ENCODE measurements around the gene FANCI. TPM values are rescaled to one million over a fixed set of nuclear protein-coding genes. Genes with fewer than 3 reads are reported as not detected.

FANCI gene
- total RNA-seq (ENCODE audit: low replicate concordance): 125 and 133 TPM in 2 replicates

GRCh38 chr15:89243691-89244573 lies at the start of gene FANCI:
TSS of gene FANCI (plus strand) at chr15:89243979. CDS start at chr15:89247648, 3,669 bp downstream.
- peaks cover under 1% of the 10 kb centered on the region for H3K9me3 Mint-ChIP-seq

GRCh38 chr15:89194608-89195007 lies 49.2 kb upstream of the FANCI start:
- no peak overlapping the region for H3K9ac ChIP-seq
- H3K4me2 ChIP-seq: no peak overlapping the region
- no peak overlapping the region for H2AFZ ChIP-seq (replicated peaks)
- H3K4me3 ChIP-seq: no peak overlapping the region
- no peaks in the 10 kb centered on the region for H3K27me3 ChIP-seq
- H3K4me1 ChIP-seq: peaks cover 37% of the 10 kb centered on the region
- Mint-ChIP-seq H3K4me1 (peaks cover 37% of the 10 kb centered on the region), H3K27ac (no peak overlapping the region), H3K27me3 (ENCODE audit: insufficient read depth, low read depth) (peaks cover 2% of the 10 kb centered on the region), H3K36me3 (peaks cover 17% of the 10 kb centered on the region), H3K4me3 (no peak overlapping the region), H3K9me3 (no peaks in the 10 kb centered on the region)
- H3F3A ChIP-seq (ENCODE audit: low read depth): peaks cover 28% of the 10 kb centered on the region
- H4K20me1 ChIP-seq (ENCODE audit: low read depth): peaks cover 4% of the 10 kb centered on the region
- no peaks in the 10 kb centered on the region for H3K9me3 ChIP-seq (ENCODE audit: low read depth)
- H3K79me2 ChIP-seq (ENCODE audit: low read depth): no peaks in the 10 kb centered on the region
- no peaks in the 10 kb centered on the region for H3K36me3 ChIP-seq
- TF ChIP-seq CTCF (IDR thresholded peaks at IDR 0.05): no peak
- no peak for TF ChIP-seq EZH2 (IDR thresholded peaks at IDR 0.05)
- TF ChIP-seq EZH2phosphoT487 (IDR thresholded peaks at IDR 0.05): no peak
- DNase-seq (ENCODE audit: low spot score): no peak
- H3K27ac ChIP-seq: no peak overlapping the region

More at GRCh38 chr15:89243691-89244573, at the start of gene FANCI:
- H4K20me1 ChIP-seq (ENCODE audit: low read depth): peaks cover 10% of the 10 kb centered on the region
- H3K4me3 ChIP-seq: peak within 1 kb of the TSS; percentile 78
- TF ChIP-seq EZH2phosphoT487 (IDR thresholded peaks at IDR 0.05): no peak
- TF ChIP-seq CTCF (IDR thresholded peaks at IDR 0.05): peak; percentile 67
- no peak for TF ChIP-seq EZH2 (IDR thresholded peaks at IDR 0.05)
- H3K4me1 Mint-ChIP-seq: peaks cover 22% of the 10 kb centered on the region
- H3K36me3 ChIP-seq: peaks cover 19% of the 10 kb centered on the region
- peak within 1 kb of the TSS; percentile 74 for H3K9ac ChIP-seq
- peaks cover 25% of the 10 kb centered on the region for H3K36me3 Mint-ChIP-seq
- no peaks in the 10 kb centered on the region for H3K27me3 ChIP-seq
- H3F3A ChIP-seq (ENCODE audit: low read depth): no peaks in the 10 kb centered on the region
- no peaks in the 10 kb centered on the region for H3K27me3 Mint-ChIP-seq (ENCODE audit: insufficient read depth, low read depth)
- H3K27ac ChIP-seq: no peak within 1 kb of the TSS
- peaks cover 17% of the 10 kb centered on the region for H3K4me1 ChIP-seq
- peak within 1 kb of the TSS; percentile 98 for H3K4me3 Mint-ChIP-seq
- peak within 1 kb of the TSS; percentile 90 for H3K4me2 ChIP-seq
- no peaks in the 10 kb centered on the region for H3K9me3 ChIP-seq (ENCODE audit: low read depth)
- peak within 1 kb of the TSS; percentile 90 for H3K27ac Mint-ChIP-seq
- peaks cover 50% of the 10 kb centered on the region for H3K79me2 ChIP-seq (ENCODE audit: low read depth)
- H2AFZ ChIP-seq (replicated peaks): peak within 1 kb of the TSS; percentile 94
- peak; percentile 98 for DNase-seq (ENCODE audit: low spot score)

GRCh38 chr15:89195836-89196235 lies 47.9 kb upstream of the FANCI start:
- peaks cover 46% of the 10 kb centered on the region for H3K4me1 Mint-ChIP-seq
- Histone ChIP-seq H3K4me1 (peaks cover 44% of the 10 kb centered on the region), H3K27me3 (no peaks in the 10 kb centered on the region), H3F3A (ENCODE audit: low read depth) (peaks cover 34% of the 10 kb centered on the region), H3K79me2 (ENCODE audit: low read depth) (no peaks in the 10 kb centered on the region), H2AFZ (replicated peaks) (no peak overlapping the region), H3K27ac (no peak overlapping the region), H4K20me1 (ENCODE audit: low read depth) (peaks cover 4% of the 10 kb centered on the region), H3K4me3 (no peak overlapping the region), H3K4me2 (no peak overlapping the region), H3K9me3 (ENCODE audit: low read depth) (no peaks in the 10 kb centered on the region), H3K36me3 (no peaks in the 10 kb centered on the region), H3K9ac (no peak overlapping the region)
- no peak for DNase-seq (ENCODE audit: low spot score)
- H3K4me3 Mint-ChIP-seq: no peak overlapping the region
- H3K27me3 Mint-ChIP-seq (ENCODE audit: insufficient read depth, low read depth): peaks cover 4% of the 10 kb centered on the region
- H3K27ac Mint-ChIP-seq: peak overlapping the region; percentile 12
- peaks cover 17% of the 10 kb centered on the region for H3K36me3 Mint-ChIP-seq
- no peak for TF ChIP-seq EZH2 (IDR thresholded peaks at IDR 0.05)
- TF ChIP-seq CTCF (IDR thresholded peaks at IDR 0.05): no peak
- no peak for TF ChIP-seq EZH2phosphoT487 (IDR thresholded peaks at IDR 0.05)
- no peaks in the 10 kb centered on the region for H3K9me3 Mint-ChIP-seq

Measured in neural progenitor cell (in vitro differentiated cells).